ENCODE measurements around the gene CSTPP1. TPM values are rescaled to one million over a fixed set of nuclear protein-coding genes. Genes with fewer than 3 reads are reported as not detected.

CSTPP1 gene
- total and polyA plus RNA-seq, 2 donors (not counting 3 experiments of a cell fraction or from before 2014, with no cell fraction given): 25.9 to 38.2 TPM

GRCh38 chr11:46905806-46906205 lies 30.8 kb upstream of the CSTPP1 start:
- dilution Hi-C loops (cut with MboI; ENCODE audit: extremely low pct_ligation_motif_present, low sequenced_read_pairs) (no loop called here), intact Hi-C loops (cut with micrococcal nuclease) (no loop called here)
- ChIA-PET CTCF (interaction anchor here (1.2 to 1.7 kb wide), 3 partner anchors 15 to 250 kb away, joined by 3 to 4 read pairs (median 3); no protein-coding TSS in a partner anchor), POLR2A (interaction anchor here (0.7 to 1.3 kb wide), 2 partner anchors 26 to 234 kb away, joined by 4 to 8 read pairs; no protein-coding TSS in a partner anchor)
- H3K79me2 ChIP-seq (ENCODE audit: control insufficient read depth, insufficient read depth, low read length): no peaks in the 10 kb centered on the region
- no peaks in the 10 kb centered on the region for H3K9me1 ChIP-seq (replicated peaks; ENCODE audit: control insufficient read depth, extremely low read depth, insufficient read depth, low read length)
- H2AFZ ChIP-seq (ENCODE audit: low read depth, low read length): no peak overlapping the region
- DNase-seq (ENCODE audit: low read depth, low spot score) (no peak), FAIRE-seq (no peak)
- H3K4me1 ChIP-seq (ENCODE audit: control insufficient read depth, extremely low read depth, insufficient read depth, low read length): peaks cover 9% of the 10 kb centered on the region
- no peak overlapping the region for H3K4me3 ChIP-seq (replicated peaks in 1 of 3; ENCODE audit: insufficient read depth in 1 of 3, low read depth in 1 of 3, low read length in 3 of 3)
- no peak overlapping the region for H3K9ac ChIP-seq (replicated peaks; ENCODE audit: extremely low read depth, insufficient read depth, low read length)
- H3K27ac ChIP-seq (ENCODE audit: insufficient read depth, low read depth, low read length): no peak overlapping the region
- H3K9me3 ChIP-seq (replicated peaks; ENCODE audit: control insufficient read depth, insufficient read depth, low read length): no peaks in the 10 kb centered on the region
- H3K4me2 ChIP-seq (ENCODE audit: insufficient read depth, low read length): no peak overlapping the region
- no peaks in the 10 kb centered on the region for H3K36me3 ChIP-seq (ENCODE audit: control insufficient read depth in 2 of 2, extremely low read depth in 1 of 2, insufficient read depth in 2 of 2, low read length in 2 of 2)
- TF ChIP-seq CTCF (IDR thresholded peaks at IDR 0.05; ENCODE audit: extremely low read depth in 1 of 2, insufficient read depth in 1 of 2, low read depth in 1 of 2, low read length in 2 of 2): no peak
- TF ChIP-seq MAX (IDR thresholded peaks at IDR 0.05; ENCODE audit: insufficient read depth, insufficient read length): no peak
- TF ChIP-seq JUN (IDR thresholded peaks at IDR 0.05; ENCODE audit: borderline replicate concordance, insufficient read depth, insufficient read length, low read depth): no peak
- no peak for TF ChIP-seq MYC (IDR thresholded peaks at IDR 0.05; ENCODE audit: low read depth, low read length)
- no peak for TF ChIP-seq POLR2AphosphoS5 (IDR thresholded peaks at IDR 0.05; ENCODE audit: insufficient read depth, low read depth, low read length)
- TF ChIP-seq EZH2 (IDR thresholded peaks at IDR 0.05; ENCODE audit: borderline replicate concordance, low read depth, low read length, severe bottlenecking): no peak
- TF ChIP-seq FOS (IDR thresholded peaks at IDR 0.05; ENCODE audit: borderline replicate concordance, insufficient read depth, low read length): no peak
- TF ChIP-seq POLR2A (IDR thresholded peaks at IDR 0.05; ENCODE audit: low read depth, low read length): no peak
- TF ChIP-seq GATA2 (IDR thresholded peaks at IDR 0.05; ENCODE audit: insufficient read depth, insufficient read length, low read depth, low read length): no peak
- no TSS peak for BruUV-seq (replicated peaks)
- H4K20me1 ChIP-seq (replicated peaks; ENCODE audit: control insufficient read depth, extremely low read depth, insufficient read depth, low read length): no peaks in the 10 kb centered on the region
- peaks cover 0 to 2% of the 10 kb centered on the region in 2 experiments for H3K27me3 ChIP-seq (ENCODE audit: control insufficient read depth in 2 of 2, insufficient read depth in 2 of 2, low read length in 2 of 2)

Data from endothelial cell of umbilical vein (primary cell).